Hematopoietic multipotent progenitor cell (in vitro differentiated cells): ENCODE results near the gene HAVCR1. TPM values are rescaled to one million over a fixed set of nuclear protein-coding genes. Genes with fewer than 3 reads are reported as not detected.
"Not testable (repeated sequence)": the region's sequence is repeated elsewhere in the genome, so short reads cannot be mapped to it uniquely, and the experiment has no call there.

ENCODE experiments used
- DNase-seq, 3 donors: peaks; one replicate each; pipeline ENCODE4 v3.0.0-alpha.2; 2011 to 2015; ENCODE audit warnings: low read depth in 2 of 3, low spot score in 2 of 3
- total RNA-seq: library from RNA; depleted of rRNA; stranded (reverse); fragments of >200 nt; gene quantifications from one replicate; pipeline ENCODE4 v1.2.3, GENCODE V29; 2012

HAVCR1 gene
- total RNA-seq, 1 donor = 0.54 TPM

- DNase-seq = not testable (repeated sequence)
Measured at GRCh38 chr5:157014143-157014542, 44.8 kb downstream of the HAVCR1 start.

- DNase-seq = no peak
Measured at GRCh38 chr5:157006262-157006661, 52.7 kb downstream of the HAVCR1 start.

GRCh38 chr5:157004893-157005551 is 53.9 kb downstream of the HAVCR1 start:
- DNase-seq = no peak

- DNase-seq = no peak
Measured at GRCh38 chr5:156991714-156992113, 67.2 kb downstream of the HAVCR1 start.

GRCh38 chr5:156984064-156984463 is 74.9 kb downstream of the HAVCR1 start:
- DNase-seq = no peak

GRCh38 chr5:156981481-156981880 is 77.4 kb downstream of the HAVCR1 start:
- peak in 1 of 3 donors; percentile 48 for DNase-seq

Other genes starting within 250 kb of the HAVCR1 start
- not detected for gene PPP1R2B, start 208.8 kb downstream of the HAVCR1 start, total RNA-seq
- not detected for gene TIMD4, start 95.9 kb downstream of the HAVCR1 start, total RNA-seq
- gene HAVCR2, start 49.9 kb upstream of the HAVCR1 start, total RNA-seq = 5.9 TPM
- 6.2 TPM for gene MED7, start 83.7 kb upstream of the HAVCR1 start, total RNA-seq
- not detected for gene GARIN3, start 107.1 kb upstream of the HAVCR1 start, total RNA-seq
- 0.27 TPM for gene ITK, start 121.7 kb upstream of the HAVCR1 start, total RNA-seq
- 191 TPM for gene CYFIP2, start 207.0 kb upstream of the HAVCR1 start, total RNA-seq